Adipocyte (in vitro differentiated cells): ENCODE results near the gene LILRA1.

ENCODE experiments used
- DNase-seq: peaks from one replicate; pipeline ENCODE4 v3.0.0-alpha.2; 2015; ENCODE audit warnings: low read depth
- H3K27me3 ChIP-seq: replicated peaks from 2 replicates; pipeline ENCODE4 v1.7.0; 2013; ENCODE audit warnings: mild to moderate bottlenecking, low read length, moderate library complexity; ENCODE audit not compliant: control insufficient read depth, insufficient read depth
- H3K36me3 ChIP-seq: 2 replicates; pipeline ENCODE4 v1.7.0; 2013; ENCODE audit warnings: low read length, mild to moderate bottlenecking, moderate library complexity; ENCODE audit not compliant: control insufficient read depth, insufficient read depth, severe bottlenecking
- H3K4me1 ChIP-seq: 2 replicates; pipeline ENCODE4 v1.7.0; 2013; ENCODE audit warnings: mild to moderate bottlenecking, low read length, moderate library complexity; ENCODE audit not compliant: control insufficient read depth, insufficient read depth
- H3K4me3 ChIP-seq: 2 replicates; pipeline ENCODE4 v1.7.0; 2013; ENCODE audit warnings: mild to moderate bottlenecking, low read length, moderate library complexity
- H3K9ac ChIP-seq: 2 replicates; pipeline ENCODE4 v1.7.0; 2013; ENCODE audit warnings: mild to moderate bottlenecking, low read length, moderate library complexity
- H3K9me3 ChIP-seq: 2 replicates; pipeline ENCODE4 v1.7.0; 2013; ENCODE audit warnings: mild to moderate bottlenecking, low read length, moderate library complexity; ENCODE audit not compliant: control insufficient read depth

Gene LILRA1

GRCh38 chr19:54646331-54646841 is 53.0 kb downstream of the LILRA1 start:
- Histone ChIP-seq H3K27me3 (peaks cover 5% of the 10 kb centered on the region), H3K9me3 (no peaks in the 10 kb centered on the region), H3K4me3 (no peak overlapping the region), H3K9ac (no peak overlapping the region), H3K36me3 (no peaks in the 10 kb centered on the region), H3K4me1 (no peaks in the 10 kb centered on the region)
- no peak for DNase-seq

- Histone ChIP-seq H3K27me3 (peaks cover 5% of the 10 kb centered on the region), H3K4me1 (no peaks in the 10 kb centered on the region), H3K4me3 (no peak overlapping the region), H3K9ac (no peak overlapping the region), H3K9me3 (no peaks in the 10 kb centered on the region), H3K36me3 (no peaks in the 10 kb centered on the region)
- no peak for DNase-seq
These were observed 54.7 kb downstream of the LILRA1 start for GRCh38 chr19:54648129-54648528.

- H3K9ac ChIP-seq = no peak overlapping the region
- H3K36me3 ChIP-seq = no peaks in the 10 kb centered on the region
- H3K9me3 ChIP-seq = no peaks in the 10 kb centered on the region
- DNase-seq = no peak
- no peak overlapping the region for H3K4me3 ChIP-seq
- H3K4me1 ChIP-seq = no peaks in the 10 kb centered on the region
- peaks cover 5% of the 10 kb centered on the region for H3K27me3 ChIP-seq
These were observed 56.8 kb downstream of the LILRA1 start for GRCh38 chr19:54650108-54650655.
